Measurements from ENCODE around the gene ONECUT3.

ONECUT3 gene

DNA sequence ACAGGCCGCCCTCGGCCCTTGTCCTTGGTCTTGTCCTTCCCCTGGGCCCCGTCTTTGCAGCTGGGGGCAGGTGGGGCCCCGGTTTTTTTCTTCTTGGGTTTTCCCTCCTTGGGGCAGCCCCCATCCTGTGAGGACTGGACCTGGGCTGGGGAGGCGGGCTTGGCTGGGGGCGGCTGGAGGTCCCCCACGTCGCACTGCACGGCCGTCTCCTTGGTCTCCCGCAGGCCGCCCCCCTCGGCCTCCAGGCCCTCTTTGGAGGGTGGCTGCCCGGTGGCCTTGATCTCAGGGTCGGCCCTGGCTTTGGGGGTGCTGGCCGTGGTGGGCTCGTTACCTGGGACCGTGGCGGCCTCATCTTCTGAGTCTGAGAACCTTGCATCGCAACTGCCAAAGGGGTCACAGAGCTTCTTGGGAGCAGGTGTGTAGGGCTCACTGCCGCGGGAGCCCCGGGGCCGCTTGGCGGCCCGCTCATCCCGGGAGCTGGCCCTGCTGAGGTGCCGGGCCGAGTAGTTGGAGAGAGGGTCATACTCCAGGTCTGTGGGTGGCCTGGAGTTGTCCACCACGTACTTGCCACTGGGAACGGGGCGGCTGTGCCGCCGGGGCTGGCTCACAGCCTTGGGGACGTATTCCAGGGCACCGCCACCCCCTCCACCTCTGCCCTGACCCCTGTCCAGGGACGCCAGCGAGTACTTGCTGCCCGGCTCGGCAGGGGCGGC lies 74.4 kb downstream of the ONECUT3 start:
- no peak overlapping the region for H3K4me3 ChIP-seq (ENCODE audit: control insufficient read depth, low read depth, low read length)
- TF ChIP-seq, protein P1, sequence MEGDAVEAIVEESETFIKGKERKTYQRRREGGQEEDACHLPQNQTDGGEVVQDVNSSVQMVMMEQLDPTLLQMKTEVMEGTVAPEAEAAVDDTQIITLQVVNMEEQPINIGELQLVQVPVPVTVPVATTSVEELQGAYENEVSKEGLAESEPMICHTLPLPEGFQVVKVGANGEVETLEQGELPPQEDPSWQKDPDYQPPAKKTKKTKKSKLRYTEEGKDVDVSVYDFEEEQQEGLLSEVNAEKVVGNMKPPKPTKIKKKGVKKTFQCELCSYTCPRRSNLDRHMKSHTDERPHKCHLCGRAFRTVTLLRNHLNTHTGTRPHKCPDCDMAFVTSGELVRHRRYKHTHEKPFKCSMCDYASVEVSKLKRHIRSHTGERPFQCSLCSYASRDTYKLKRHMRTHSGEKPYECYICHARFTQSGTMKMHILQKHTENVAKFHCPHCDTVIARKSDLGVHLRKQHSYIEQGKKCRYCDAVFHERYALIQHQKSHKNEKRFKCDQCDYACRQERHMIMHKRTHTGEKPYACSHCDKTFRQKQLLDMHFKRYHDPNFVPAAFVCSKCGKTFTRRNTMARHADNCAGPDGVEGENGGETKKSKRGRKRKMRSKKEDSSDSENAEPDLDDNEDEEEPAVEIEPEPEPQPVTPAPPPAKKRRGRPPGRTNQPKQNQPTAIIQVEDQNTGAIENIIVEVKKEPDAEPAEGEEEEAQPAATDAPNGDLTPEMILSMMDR (IDR thresholded peaks at IDR 0.05; ENCODE audit: control insufficient read depth, insufficient read depth, low read depth, low read length, missing control alignments) = no peak
- DNase-seq (ENCODE audit: low read depth) = no peak

DNA sequence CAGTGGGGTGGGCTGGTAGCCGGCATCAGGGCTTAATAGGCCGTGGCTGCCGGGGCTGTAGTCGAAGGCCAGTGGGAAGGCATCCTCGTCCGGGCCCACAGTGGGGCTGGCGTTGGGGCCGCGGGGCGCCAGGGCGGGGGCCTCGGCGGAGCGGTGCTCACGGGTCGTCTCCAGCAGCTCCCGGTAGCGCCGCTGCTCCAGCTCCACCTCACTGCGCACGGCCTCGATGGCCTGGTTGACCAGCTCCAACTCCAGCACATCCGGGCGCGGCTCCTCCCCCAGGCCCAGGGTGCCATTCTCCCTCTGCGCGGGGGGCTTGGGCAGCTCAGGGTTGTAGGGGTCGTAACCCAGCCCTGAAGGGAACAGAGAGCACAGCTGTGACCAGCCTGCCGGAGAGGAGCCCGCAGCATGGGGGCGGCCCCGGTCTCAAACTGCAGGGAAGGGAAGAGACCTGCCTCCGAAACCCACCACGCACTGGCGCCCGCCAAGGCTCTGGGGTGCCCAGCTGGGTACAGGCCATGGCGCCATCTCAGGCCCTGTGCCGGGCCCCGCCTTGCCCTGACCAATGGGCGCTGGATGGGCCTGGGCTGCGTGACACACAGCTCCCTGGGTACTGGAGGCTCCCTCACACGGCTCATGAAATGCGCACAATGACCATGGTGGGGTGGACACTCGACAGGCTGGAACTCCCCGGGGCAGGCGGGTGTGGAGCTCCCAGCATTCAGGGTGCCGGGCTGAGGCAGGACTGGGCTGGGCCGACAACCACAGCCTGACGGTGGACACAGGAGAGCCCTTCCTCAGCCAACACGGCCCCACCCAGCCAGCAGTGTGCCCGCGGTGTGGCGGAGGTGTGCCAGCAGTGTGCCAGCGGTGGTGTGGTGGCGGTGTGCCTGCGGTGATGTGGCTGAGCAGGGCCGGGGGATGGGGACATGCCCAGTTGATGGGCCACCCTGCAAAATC lies 75.3 kb downstream of the ONECUT3 start:
- TF ChIP-seq, protein P1 (IDR thresholded peaks at IDR 0.05; ENCODE audit: control insufficient read depth, insufficient read depth, low read depth, low read length, missing control alignments) = no peak
- no peak overlapping the region for H3K4me3 ChIP-seq (ENCODE audit: control insufficient read depth, low read depth, low read length)
- DNase-seq (ENCODE audit: low read depth) = no peak

DNA sequence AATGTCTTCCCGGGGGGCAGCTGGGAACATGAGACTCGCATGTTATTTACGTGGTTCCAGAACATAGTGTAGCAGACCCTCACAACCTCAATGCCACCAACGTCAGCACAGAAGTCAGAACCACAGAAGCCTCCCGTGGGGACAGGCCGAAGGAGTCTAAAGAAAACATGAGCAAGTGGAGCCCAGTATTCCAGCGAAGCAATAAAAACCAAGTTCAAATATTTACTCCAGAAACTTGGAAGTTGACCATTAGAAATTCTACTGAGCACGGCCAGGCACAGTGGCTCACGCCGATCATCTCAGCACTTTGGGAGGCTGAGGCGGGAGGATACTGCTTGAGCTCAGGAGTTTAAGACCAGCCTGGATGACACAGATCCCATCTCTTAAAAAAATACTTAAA lies 76.7 kb downstream of the ONECUT3 start:
- TF ChIP-seq, protein P1 (IDR thresholded peaks at IDR 0.05; ENCODE audit: control insufficient read depth, insufficient read depth, low read depth, low read length, missing control alignments) = no peak
- H3K4me3 ChIP-seq (ENCODE audit: control insufficient read depth, low read depth, low read length) = no peak overlapping the region
- no peak for DNase-seq (ENCODE audit: low read depth)

DNA sequence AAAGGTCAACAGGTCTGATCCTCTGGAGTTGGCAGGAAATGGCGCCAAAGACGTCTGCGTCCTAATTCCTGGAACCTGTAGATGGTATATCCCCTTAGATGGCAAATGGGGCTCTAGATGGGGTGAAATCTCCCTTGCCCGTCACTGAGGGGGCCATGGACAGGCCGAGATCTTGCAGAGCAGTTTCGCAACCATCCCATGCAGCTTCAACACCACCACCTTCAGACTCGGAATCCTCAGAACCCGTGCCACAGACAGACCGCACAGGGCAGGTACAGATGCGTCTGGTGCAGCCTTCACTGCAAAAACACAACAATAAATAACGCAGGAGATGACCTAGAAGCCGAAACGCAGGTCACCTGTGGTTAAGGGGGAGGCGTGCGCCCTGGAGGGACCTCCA lies 77.3 kb downstream of the ONECUT3 start:
- TF ChIP-seq, protein P1 (IDR thresholded peaks at IDR 0.05; ENCODE audit: control insufficient read depth, insufficient read depth, low read depth, low read length, missing control alignments) = no peak
- no peak overlapping the region for H3K4me3 ChIP-seq (ENCODE audit: control insufficient read depth, low read depth, low read length)
- DNase-seq (ENCODE audit: low read depth) = no peak
